Tongue (tissue), 2 donors: ENCODE measurements around the gene CD34. TPM values are rescaled to one million over a fixed set of nuclear protein-coding genes. Genes with fewer than 3 reads are reported as not detected.
A peak's percentile ranks its signal among the peaks of the same experiment; 100 is the strongest.
"Not testable (repeated sequence)": the region's sequence is repeated elsewhere in the genome, so short reads cannot be mapped to it uniquely, and the experiment has no call there.

Source experiments
- DNase-seq: peaks from one replicate; pipeline ENCODE4 v3.0.0-alpha.2; 2015
- total RNA-seq: library from RNA; depleted of rRNA; stranded (reverse); fragments of >200 nt; gene quantifications from one replicate; pipeline ENCODE4 v1.2.3, GENCODE V29; 2014

CD34 gene, protein sequence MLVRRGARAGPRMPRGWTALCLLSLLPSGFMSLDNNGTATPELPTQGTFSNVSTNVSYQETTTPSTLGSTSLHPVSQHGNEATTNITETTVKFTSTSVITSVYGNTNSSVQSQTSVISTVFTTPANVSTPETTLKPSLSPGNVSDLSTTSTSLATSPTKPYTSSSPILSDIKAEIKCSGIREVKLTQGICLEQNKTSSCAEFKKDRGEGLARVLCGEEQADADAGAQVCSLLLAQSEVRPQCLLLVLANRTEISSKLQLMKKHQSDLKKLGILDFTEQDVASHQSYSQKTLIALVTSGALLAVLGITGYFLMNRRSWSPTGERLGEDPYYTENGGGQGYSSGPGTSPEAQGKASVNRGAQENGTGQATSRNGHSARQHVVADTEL
- 57.5 TPM for total RNA-seq

GRCh38 chr1:207910591-207911354 is at the start of gene CD34:
CD34 (minus strand) TSS chr1:207911125; CDS start chr1:207911080, 45 bp downstream.
- peak; percentile 90 for DNase-seq

GRCh38 chr1:207960346-207960745 is 49.4 kb upstream of the CD34 start:
- DNase-seq = no peak

- DNase-seq = no peak
Measured at GRCh38 chr1:207959910-207960309, 49.0 kb upstream of the CD34 start.

DNA sequence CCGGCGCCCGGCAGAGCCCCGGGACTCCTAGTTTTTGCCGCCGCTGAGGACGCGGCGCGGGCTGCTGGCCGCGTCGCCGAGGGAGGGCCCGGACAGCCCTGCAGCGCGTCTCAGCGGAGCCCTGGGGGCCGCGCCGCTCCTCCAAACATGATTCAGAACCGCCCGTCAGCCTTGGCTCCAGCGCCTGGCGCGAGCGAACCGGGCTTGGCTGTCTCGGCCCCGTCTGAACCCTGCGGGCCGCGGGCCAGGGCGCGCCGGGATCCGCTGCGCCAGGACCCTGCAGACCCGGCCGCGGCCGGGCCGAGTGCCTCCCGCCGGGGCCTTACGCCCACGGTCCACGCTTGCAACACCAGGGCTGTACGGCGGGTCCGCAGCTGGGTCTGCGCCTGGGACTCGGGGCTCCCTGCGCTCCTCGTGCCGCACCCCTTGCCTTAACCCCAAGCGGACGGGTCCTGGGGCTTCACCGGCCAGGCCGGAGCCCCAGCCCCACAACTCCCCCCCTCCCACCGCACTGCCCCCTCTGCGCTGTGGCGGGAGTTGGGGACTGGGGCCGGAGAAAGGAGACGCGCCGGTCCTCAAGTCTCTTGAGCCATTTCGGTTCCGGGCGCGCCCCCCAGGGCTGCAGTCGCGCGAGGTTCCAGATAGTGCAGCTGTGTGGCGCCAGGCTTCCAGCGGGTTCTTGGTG is 48.4 kb upstream of the CD34 start:
- DNase-seq = peak; percentile 60

- DNase-seq = no peak
Measured at GRCh38 chr1:207958376-207959139, 47.6 kb upstream of the CD34 start.

GRCh38 chr1:207956986-207957385 is 46.1 kb upstream of the CD34 start:
- no peak for DNase-seq

- DNase-seq = no peak
Measured at GRCh38 chr1:207954104-207954503, 43.2 kb upstream of the CD34 start.

GRCh38 chr1:207952617-207953542 is 42.0 kb upstream of the CD34 start:
- DNase-seq = no peak

DNA sequence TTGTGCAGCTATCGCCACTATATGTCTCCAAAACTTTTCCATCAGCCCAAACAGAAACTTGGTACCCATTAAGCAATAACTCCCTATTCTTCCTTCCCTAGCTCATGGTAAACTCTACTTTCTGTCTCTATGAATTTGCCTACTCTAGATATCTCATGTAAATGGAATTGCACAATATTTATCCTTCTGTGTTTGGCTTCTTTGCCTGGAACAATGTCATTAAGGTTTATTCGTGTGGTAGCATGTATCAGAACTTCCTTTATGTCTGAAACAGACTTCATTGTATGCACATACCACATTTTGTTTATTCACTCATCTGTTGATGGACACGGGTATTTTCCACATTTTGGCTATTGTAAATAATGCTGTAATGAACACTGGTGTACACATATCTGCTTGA is 40.7 kb upstream of the CD34 start:
- no peak for DNase-seq

DNA sequence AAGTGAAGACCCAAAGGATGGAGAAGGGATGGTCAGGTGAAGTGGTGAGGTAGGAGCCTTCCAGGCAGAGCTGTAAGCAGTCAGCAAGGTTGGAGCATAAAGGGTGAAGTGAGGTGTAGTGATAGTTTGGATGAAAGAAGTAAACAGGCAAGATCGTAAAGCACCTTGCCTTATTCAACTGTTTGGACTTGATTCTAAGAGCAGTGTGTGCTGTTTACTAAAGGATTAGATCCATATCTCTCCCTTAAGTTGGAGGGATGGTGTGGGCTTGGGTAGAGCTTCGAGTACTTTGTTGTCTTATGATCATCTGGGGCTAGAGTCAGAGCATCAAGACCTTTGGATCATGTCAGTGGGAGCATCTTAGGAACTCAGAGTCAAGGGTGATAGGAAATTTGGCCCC is 39.8 kb upstream of the CD34 start:
- no peak for DNase-seq

- no peak for DNase-seq
Measured at GRCh38 chr1:207949571-207950195, 38.8 kb upstream of the CD34 start.

GRCh38 chr1:207948536-207949250 is 37.8 kb upstream of the CD34 start:
- DNase-seq = no peak

- no peak for DNase-seq
Measured at GRCh38 chr1:207946756-207947155, 35.8 kb upstream of the CD34 start.

GRCh38 chr1:207944571-207944970 is 33.6 kb upstream of the CD34 start:
- no peak for DNase-seq

GRCh38 chr1:207942337-207942741 is 31.4 kb upstream of the CD34 start:
- DNase-seq = not testable (repeated sequence)

DNA sequence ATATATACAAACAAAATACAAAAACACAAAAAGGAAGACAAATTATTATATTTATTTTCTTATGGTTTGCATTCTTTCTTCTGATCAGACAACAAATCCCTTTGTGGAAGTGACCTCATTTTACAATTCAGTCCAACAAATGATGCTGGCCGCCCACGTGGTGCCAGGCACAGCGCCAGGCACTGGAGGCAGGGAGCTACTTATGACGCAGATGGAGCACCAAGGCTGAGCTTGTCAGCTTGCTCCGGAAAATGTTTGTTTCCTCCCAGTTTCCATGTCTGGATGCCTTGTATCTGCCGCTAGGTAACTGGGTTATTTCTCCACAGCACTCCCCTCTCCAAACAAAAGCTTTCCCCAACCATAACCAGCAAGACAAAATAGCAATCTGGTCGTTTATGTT is 30.7 kb upstream of the CD34 start:
- DNase-seq = peak; percentile 58

DNA sequence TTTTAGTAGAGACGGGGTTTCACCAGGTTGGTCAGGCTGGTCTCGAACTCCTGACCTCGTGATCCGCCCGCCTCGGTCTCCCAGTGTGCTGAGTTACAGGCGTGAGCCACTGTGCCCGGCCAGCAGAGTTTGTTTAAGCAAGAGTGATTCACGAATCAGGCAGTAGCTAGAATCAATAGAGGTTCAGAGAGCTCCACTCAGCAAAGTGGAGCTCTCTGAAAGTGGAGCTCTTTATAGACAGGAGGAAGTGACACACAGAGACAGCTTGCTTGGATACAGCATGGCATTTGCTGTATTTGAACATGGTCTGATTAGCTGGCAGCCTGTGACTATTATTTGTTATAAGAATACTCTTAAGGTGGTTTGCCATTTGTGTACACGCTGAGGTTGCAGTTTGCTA is 27.1 kb upstream of the CD34 start:
- DNase-seq = no peak

DNA sequence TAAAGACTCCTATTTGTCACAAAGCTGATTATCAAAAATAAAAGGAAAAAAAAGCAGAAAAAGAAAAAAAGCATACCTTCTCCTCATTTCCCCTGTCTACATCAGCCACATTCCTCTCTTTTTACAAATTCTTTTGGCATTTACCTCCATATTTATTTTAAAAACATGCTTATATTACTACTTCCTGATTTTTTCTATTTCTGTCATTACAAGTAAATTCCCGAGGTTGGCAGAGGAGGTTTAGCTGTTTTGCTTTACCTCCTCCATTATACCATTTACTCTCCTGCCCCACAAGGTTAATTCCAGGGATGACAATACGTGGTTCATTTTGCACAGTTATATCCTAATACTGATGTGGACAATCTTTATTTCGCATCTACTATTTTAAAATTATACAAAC is 26.3 kb upstream of the CD34 start:
- DNase-seq = no peak

GRCh38 chr1:207935166-207935583 is 24.2 kb upstream of the CD34 start:
- no peak for DNase-seq
